Measurements from ENCODE around the gene PTMS.

PTMS gene

GRCh38 chr12:6788972-6789924 is 23.1 kb downstream of the PTMS start, which contains the start of gene CD4:
Gene CD4, plus strand, starts transcription at chr12:6789528. Its CDS starts 10,611 bp downstream, at chr12:6800139.
- no peak for DNase-seq (ENCODE audit: low read depth)

GRCh38 chr12:6790496-6791150 is 24.5 kb downstream of the PTMS start:
- no peak for DNase-seq (ENCODE audit: low read depth)

GRCh38 chr12:6791931-6792520 is 25.9 kb downstream of the PTMS start:
- DNase-seq (ENCODE audit: low read depth), result no peak

GRCh38 chr12:6792522-6793201 is 26.5 kb downstream of the PTMS start:
- DNase-seq (ENCODE audit: low read depth), result no peak

- DNase-seq (ENCODE audit: low read depth), result no peak
These were observed 28.9 kb downstream of the PTMS start for GRCh38 chr12:6795088-6795487.

- no peak for DNase-seq (ENCODE audit: low read depth)
These were observed 30.4 kb downstream of the PTMS start for GRCh38 chr12:6796576-6796975.

- DNase-seq (ENCODE audit: low read depth), result no peak
These were observed 33.0 kb downstream of the PTMS start for GRCh38 chr12:6799147-6799546.

- no peak for DNase-seq (ENCODE audit: low read depth)
These were observed 41.0 kb downstream of the PTMS start for GRCh38 chr12:6807170-6807569.

GRCh38 chr12:6809056-6809455 is 42.9 kb downstream of the PTMS start:
- DNase-seq (ENCODE audit: low read depth), result no peak

- DNase-seq (ENCODE audit: low read depth), result no peak
These were observed 44.6 kb downstream of the PTMS start for GRCh38 chr12:6810758-6811157.

- no peak for DNase-seq (ENCODE audit: low read depth)
These were observed 47.2 kb downstream of the PTMS start for GRCh38 chr12:6813363-6813762.

GRCh38 chr12:6816598-6816997 is 50.4 kb downstream of the PTMS start:
- no peak for DNase-seq (ENCODE audit: low read depth)

GRCh38 chr12:6817098-6817497 is 50.9 kb downstream of the PTMS start:
- no peak for DNase-seq (ENCODE audit: low read depth)

GRCh38 chr12:6817662-6818157 is 51.5 kb downstream of the PTMS start:
- DNase-seq (ENCODE audit: low read depth), result no peak

- DNase-seq (ENCODE audit: low read depth), result no peak
These were observed 52.1 kb downstream of the PTMS start for GRCh38 chr12:6818222-6818621.

- DNase-seq (ENCODE audit: low read depth), result no peak
These were observed 52.5 kb downstream of the PTMS start for GRCh38 chr12:6818645-6819044.

- no peak for DNase-seq (ENCODE audit: low read depth)
These were observed 53.2 kb downstream of the PTMS start for GRCh38 chr12:6819106-6820030.

GRCh38 chr12:6820166-6820565 is 54.0 kb downstream of the PTMS start:
- no peak for DNase-seq (ENCODE audit: low read depth)
